Aorta (tissue), 5 donors: ENCODE measurements around the gene CIZ1. TPM values are rescaled to one million over a fixed set of nuclear protein-coding genes. Genes with fewer than 3 reads are reported as not detected.
A peak's percentile ranks its signal among the peaks of the same experiment; 100 is the strongest.

ENCODE experiments used
- ATAC-seq: fragments of 200-7000 bp; cut with Tn5 transposase; one replicate; pipeline ENCODE4 v1.9.1; 2022; ENCODE audit warnings: moderate library complexity; ENCODE audit not compliant: low FRiP score
- DNase-seq, 2 donors: peaks; one replicate each; pipeline ENCODE4 v3.0.0-alpha.2; 2020
- H3K27ac ChIP-seq, 2 donors: one replicate each; pipeline ENCODE4 v1.5.1; 2013; ENCODE audit warnings: low read length in 2 of 2, mild to moderate bottlenecking in 2 of 2, moderate library complexity in 2 of 2, control low read depth in 1 of 2, inconsistent platforms in 1 of 2, low read depth in 1 of 2
- H3K27me3 ChIP-seq, 2 donors: one replicate each; pipeline ENCODE4 v1.6.1; 2013; ENCODE audit warnings: control low read depth in 1 of 2, low read length in 1 of 2, mild to moderate bottlenecking in 1 of 2, moderate library complexity in 1 of 2; ENCODE audit not compliant: insufficient read depth in 2 of 2, control insufficient read depth in 1 of 2
- H3K36me3 ChIP-seq, 2 donors: one replicate each; pipeline ENCODE4 v1.6.1; 2013; ENCODE audit warnings: control low read depth in 1 of 2, low read length in 1 of 2, mild to moderate bottlenecking in 1 of 2; ENCODE audit not compliant: insufficient read depth in 2 of 2, control insufficient read depth in 1 of 2
- H3K4me1 ChIP-seq, 2 donors: one replicate each; pipeline ENCODE4 v1.6.1; 2013; ENCODE audit warnings: low read length in 2 of 2, control low read depth in 1 of 2, mild to moderate bottlenecking in 1 of 2, moderate library complexity in 1 of 2; ENCODE audit not compliant: insufficient read depth in 2 of 2, control insufficient read depth in 1 of 2
- H3K4me3 ChIP-seq, 2 donors: one replicate each; pipeline ENCODE4 v1.5.1; 2013; ENCODE audit warnings: low read length in 2 of 2, control low read depth in 1 of 2, mild to moderate bottlenecking in 1 of 2
- H3K9me3 ChIP-seq: one replicate; pipeline ENCODE4 v1.6.1; 2013; ENCODE audit warnings: mild to moderate bottlenecking, low read length; ENCODE audit not compliant: control insufficient read depth
- WGBS, 2 donors: extraction: QIAGEN DNeasy Blood & Tissue Kit; methylation state at CpG; one replicate each; pipeline ENCODE4 v1.1.7; 2013; 5-methylcytosine and 5-hydroxymethylcytosine counted together
- intact Hi-C, 2 donors: fragments of 100-400 bp; cut with DNase I; formaldehyde crosslinking; loops; one replicate each; pipeline versions ENCODE4 v1.14.2 to v1.15.0; 2022
- polyA plus RNA-seq, 2 donors: library from polyadenylated mRNA; stranded (reverse); fragments of 200-250 nt; gene quantifications; one replicate each; pipeline ENCODE4 v1.2.3, GENCODE V29; 2013
- total RNA-seq, 2 donors: library from RNA; stranded (reverse); fragmentation: NEBNext Ultra II Directional; extraction: Animal tissue kit (Norgen Biotek cat#: 25700); gene quantifications; one replicate each; pipeline ENCODE4 v1.2.1, GENCODE V29; 2021
- donor health status: healthy with polysubstance abuse.
- donor health status: Bipolar disorder and iron deficiency.
- donor health status: DM: no; HTN: no; CAD: no.
- donor health status: DM: no; HTN: no; CAD: no.
- donor health status: DM: yes; HTN: yes; CAD: no.

CIZ1 gene
- total and polyA plus RNA-seq, 4 donors: 38.4 to 117 (median 74.7) TPM

- 95% methylated on average over 7 of the region's 7 CpGs for WGBS, 2 donors
- H3K4me3 ChIP-seq: no peak overlapping the region
These were observed 33.5 kb upstream of the CIZ1 start for GRCh38 chr9:128224877-128225276.

GRCh38 chr9:128222880-128223670 is 31.7 kb upstream of the CIZ1 start:
- Histone ChIP-seq H3K9me3 (no peaks in the 10 kb centered on the region), H3K4me1 (no peaks in the 10 kb centered on the region), H3K4me3 (no peak overlapping the region), H3K36me3 (no peaks in the 10 kb centered on the region), H3K27ac (no peak overlapping the region), H3K27me3 (no peaks in the 10 kb centered on the region)
- ATAC-seq (no peak), DNase-seq (no peak)
- 87 to 88% methylated on average over 13 of the region's 13 CpGs for WGBS, 2 donors
- intact Hi-C loops: no loop called here

More at GRCh38 chr9:128224877-128225276, 33.5 kb upstream of the CIZ1 start:
- intact Hi-C loops: no loop called here
- ATAC-seq (no peak), DNase-seq (no peak)
- Histone ChIP-seq H3K27ac (no peak overlapping the region), H3K27me3 (no peaks in the 10 kb centered on the region), H3K9me3 (no peaks in the 10 kb centered on the region), H3K36me3 (no peaks in the 10 kb centered on the region), H3K4me1 (no peaks in the 10 kb centered on the region)

- Histone ChIP-seq H3K9me3 (no peaks in the 10 kb centered on the region), H3K36me3 (no peaks in the 10 kb centered on the region), H3K4me3 (no peak overlapping the region), H3K4me1 (no peaks in the 10 kb centered on the region), H3K27me3 (no peaks in the 10 kb centered on the region), H3K27ac (no peak overlapping the region)
- ATAC-seq: no peak
- intact Hi-C loops: no loop called here
- no peak for DNase-seq
- 88% methylated on average over 10 of the region's 10 CpGs for WGBS, 2 donors
These were observed 30.7 kb upstream of the CIZ1 start for GRCh38 chr9:128222026-128222425.

GRCh38 chr9:128219831-128220230 is 28.5 kb upstream of the CIZ1 start:
- Histone ChIP-seq H3K9me3 (no peaks in the 10 kb centered on the region), H3K27me3 (no peaks in the 10 kb centered on the region), H3K27ac (no peak overlapping the region), H3K4me3 (no peak overlapping the region), H3K4me1 (no peaks in the 10 kb centered on the region), H3K36me3 (no peaks in the 10 kb centered on the region)
- WGBS, 2 donors: 90 to 95% methylated on average over 9 of the region's 9 CpGs
- no peak for DNase-seq
- intact Hi-C loops: no loop called here
- ATAC-seq: no peak

- Histone ChIP-seq H3K9me3 (no peaks in the 10 kb centered on the region), H3K4me3 (no peak overlapping the region), H3K27me3 (no peaks in the 10 kb centered on the region), H3K27ac (no peak overlapping the region), H3K36me3 (no peaks in the 10 kb centered on the region), H3K4me1 (no peaks in the 10 kb centered on the region)
- intact Hi-C loops: no loop called here
- peak; percentile 87 for ATAC-seq
- peak; percentile 97 for DNase-seq
- WGBS, 2 donors: 13 to 17% methylated on average over 47 of the region's 47 CpGs
These were observed 27.4 kb upstream of the CIZ1 start for GRCh38 chr9:128218518-128219389.

GRCh38 chr9:128218172-128218517 is 26.8 kb upstream of the CIZ1 start:
- H3K27ac ChIP-seq: no peak overlapping the region
- no peak for DNase-seq
- no peaks in the 10 kb centered on the region for H3K36me3 ChIP-seq
- intact Hi-C loops: no loop called here
- H3K9me3 ChIP-seq: no peaks in the 10 kb centered on the region
- ATAC-seq: no peak
- no peak overlapping the region for H3K4me3 ChIP-seq
- no peaks in the 10 kb centered on the region for H3K4me1 ChIP-seq
- WGBS, 2 donors: 63 to 69% methylated on average over 11 of the region's 11 CpGs
- H3K27me3 ChIP-seq: no peaks in the 10 kb centered on the region

GRCh38 chr9:128216781-128217553 is 25.6 kb upstream of the CIZ1 start:
- no peaks in the 10 kb centered on the region for H3K36me3 ChIP-seq
- DNase-seq (no peak), ATAC-seq (no peak)
- H3K4me3 ChIP-seq: no peak overlapping the region
- no peak overlapping the region for H3K27ac ChIP-seq
- H3K27me3 ChIP-seq: no peaks in the 10 kb centered on the region
- H3K4me1 ChIP-seq: no peaks in the 10 kb centered on the region
- H3K9me3 ChIP-seq: no peaks in the 10 kb centered on the region
- 77 to 81% methylated on average over 16 of the region's 16 CpGs for WGBS, 2 donors
- intact Hi-C loops: no loop called here

GRCh38 chr9:128215491-128216409 is 24.4 kb upstream of the CIZ1 start:
- ATAC-seq (peak; percentile 31), DNase-seq (no peak)
- intact Hi-C loops: no loop called here
- no peaks in the 10 kb centered on the region for H3K27me3 ChIP-seq
- no peaks in the 10 kb centered on the region for H3K4me1 ChIP-seq
- no peak overlapping the region for H3K27ac ChIP-seq
- 78 to 82% methylated on average over 10 of the region's 10 CpGs for WGBS, 2 donors
- no peaks in the 10 kb centered on the region for H3K9me3 ChIP-seq
- H3K4me3 ChIP-seq: no peak overlapping the region
- no peaks in the 10 kb centered on the region for H3K36me3 ChIP-seq
